GDM1 (cell line): ENCODE data around the gene PRRC2C.
"Not testable (repeated sequence)": the region's sequence is repeated elsewhere in the genome, so short reads cannot be mapped to it uniquely, and the experiment has no call there.

Source experiments
- DNase-seq: peaks from one replicate; lab custom pipeline; 2025; lab: John Stamatoyannopoulos, UW

PRRC2C gene

DNA sequence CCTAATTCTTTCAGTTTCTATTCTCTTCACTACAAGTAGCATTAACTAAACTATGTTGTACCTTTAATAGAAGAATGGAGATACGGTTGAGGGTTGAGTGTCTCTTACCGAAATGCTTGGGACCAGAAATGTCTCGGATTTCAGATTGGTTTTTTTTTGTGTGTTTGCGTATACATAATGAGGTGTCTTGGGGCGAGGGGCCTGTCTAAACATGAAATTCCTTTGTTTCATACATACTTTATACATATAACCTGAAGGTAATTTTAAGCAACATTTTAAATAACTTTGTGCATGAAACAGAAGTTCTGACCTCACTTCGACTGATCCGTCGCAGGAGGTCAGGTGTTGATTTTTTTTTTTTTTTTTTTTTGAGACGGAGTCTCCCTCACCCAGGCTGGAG is 100.4 kb downstream of the PRRC2C start:
- no peak for DNase-seq

DNA sequence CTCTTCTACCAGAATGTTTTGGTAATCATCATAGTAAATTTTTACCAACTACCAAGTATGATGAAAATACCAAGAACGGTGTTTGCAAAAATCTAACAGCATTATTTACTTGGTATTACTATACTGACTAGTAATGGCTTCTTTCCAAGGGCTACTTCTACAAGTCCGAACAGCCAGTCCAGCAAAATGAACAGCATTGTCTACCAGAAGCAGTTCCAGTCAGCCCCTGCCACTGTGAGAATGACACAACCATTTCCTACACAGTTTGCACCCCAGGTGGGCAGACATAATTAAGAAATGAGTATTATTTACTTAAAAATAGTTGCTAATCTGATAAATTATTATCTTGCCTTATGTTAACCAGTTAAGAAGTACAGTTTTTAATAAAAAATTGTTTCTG is 102.9 kb downstream of the PRRC2C start:
- no peak for DNase-seq

DNA sequence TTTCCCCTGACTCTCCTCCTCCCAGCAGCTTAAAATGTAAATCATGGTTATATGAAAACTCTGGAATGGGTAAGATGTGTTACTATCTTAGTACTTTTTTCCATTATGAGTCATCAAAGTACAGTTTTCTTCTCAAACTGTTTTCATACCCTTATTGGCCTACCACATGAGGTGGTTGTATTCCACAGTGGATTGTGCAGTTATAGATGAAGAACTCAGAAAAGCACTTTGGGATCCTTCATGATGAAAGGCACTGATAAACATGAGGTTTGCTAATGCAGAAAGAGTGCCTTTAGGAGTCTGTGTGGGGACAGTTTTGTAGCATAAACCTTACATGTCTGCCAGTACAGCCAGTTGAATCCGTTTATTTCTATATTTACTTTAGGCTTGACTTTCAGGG is 104.7 kb downstream of the PRRC2C start:
- no peak for DNase-seq

DNA sequence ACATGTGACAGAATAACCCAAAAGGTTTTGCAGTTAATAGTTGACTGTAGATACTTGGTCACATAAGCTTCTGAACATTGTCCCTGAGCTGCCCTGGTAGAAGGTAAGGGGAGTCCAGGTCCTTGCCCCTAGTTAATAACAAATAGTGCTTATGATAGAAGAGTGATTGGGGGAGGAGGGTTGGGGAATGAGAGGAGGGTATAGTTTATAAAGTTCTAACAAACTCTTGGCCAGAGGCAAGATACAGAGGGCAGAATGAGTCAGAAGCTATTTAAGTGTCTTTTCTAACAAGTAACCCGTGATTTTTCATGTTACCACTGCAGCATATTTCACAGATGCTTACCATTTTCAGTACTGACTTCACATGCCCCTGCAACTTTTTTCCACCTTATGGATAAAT is 110.0 kb downstream of the PRRC2C start:
- DNase-seq = no peak

DNA sequence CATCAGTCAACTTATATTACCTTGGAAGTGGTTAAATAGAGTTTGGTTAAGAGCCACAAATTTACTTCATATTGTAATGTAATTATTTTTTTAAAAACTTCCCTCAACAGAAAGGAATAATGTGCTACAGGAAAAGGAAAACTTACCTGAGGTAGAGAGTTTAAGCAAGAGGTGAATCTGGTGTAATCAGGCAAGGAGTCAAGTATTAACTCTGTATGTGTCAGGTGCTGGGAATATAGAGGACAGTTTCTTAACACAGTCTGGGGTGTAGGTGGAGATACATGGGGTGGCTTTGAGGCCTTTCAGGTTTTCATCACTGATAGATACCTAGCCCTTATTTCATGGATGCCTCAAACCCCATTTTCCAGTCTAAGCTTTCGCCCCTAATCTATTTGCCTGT is 110.8 kb downstream of the PRRC2C start:
- DNase-seq = no peak

- no peak for DNase-seq
Observed at GRCh38 chr1:171596705-171597104, 111.4 kb downstream of the PRRC2C start.

DNA sequence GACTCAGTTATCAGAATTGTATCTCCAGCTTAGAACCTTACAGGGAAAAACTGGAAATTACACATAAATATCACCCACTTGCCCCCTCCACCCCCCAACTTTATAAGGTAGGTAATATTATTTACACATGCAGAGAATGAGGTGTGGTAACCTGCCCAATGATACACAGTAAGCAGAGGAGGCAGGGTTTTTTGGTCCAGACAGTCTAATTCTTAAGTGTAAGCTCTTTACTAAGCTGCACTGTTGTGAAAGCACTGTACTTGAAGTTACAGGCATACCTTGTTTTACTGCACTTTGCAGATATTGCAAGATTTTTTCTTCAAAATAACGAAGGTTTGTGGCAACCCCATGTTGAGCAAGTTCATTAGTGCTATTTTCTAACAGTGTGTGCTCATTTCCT is 111.9 kb downstream of the PRRC2C start:
- DNase-seq = no peak

DNA sequence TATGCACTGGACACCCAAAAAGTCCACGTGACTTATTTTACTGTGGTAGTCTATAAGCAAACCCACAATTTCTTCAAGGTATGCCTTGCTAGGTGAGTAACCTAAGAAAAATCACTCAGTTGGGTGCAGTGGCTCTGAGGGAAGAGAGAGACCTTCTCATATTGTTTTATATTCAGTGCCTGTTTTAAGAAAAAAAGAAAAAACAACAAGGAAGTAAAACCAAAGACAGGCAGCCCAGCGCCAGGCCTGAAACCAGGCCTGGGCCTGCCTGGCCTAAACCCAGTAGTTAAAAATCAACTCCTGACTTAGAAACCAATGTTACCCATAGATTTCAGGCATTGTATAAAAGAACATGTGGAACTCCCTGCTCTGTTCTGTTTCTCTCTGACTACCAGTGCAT is 115.0 kb downstream of the PRRC2C start:
- not testable (repeated sequence) for DNase-seq

GRCh38 chr1:171600862-171601261 is 115.5 kb downstream of the PRRC2C start:
- DNase-seq = no peak

- not testable (repeated sequence) for DNase-seq
Observed at GRCh38 chr1:171603042-171603441, 117.7 kb downstream of the PRRC2C start.

- no peak for DNase-seq
Observed at GRCh38 chr1:171606402-171606941, 121.1 kb downstream of the PRRC2C start.

DNA sequence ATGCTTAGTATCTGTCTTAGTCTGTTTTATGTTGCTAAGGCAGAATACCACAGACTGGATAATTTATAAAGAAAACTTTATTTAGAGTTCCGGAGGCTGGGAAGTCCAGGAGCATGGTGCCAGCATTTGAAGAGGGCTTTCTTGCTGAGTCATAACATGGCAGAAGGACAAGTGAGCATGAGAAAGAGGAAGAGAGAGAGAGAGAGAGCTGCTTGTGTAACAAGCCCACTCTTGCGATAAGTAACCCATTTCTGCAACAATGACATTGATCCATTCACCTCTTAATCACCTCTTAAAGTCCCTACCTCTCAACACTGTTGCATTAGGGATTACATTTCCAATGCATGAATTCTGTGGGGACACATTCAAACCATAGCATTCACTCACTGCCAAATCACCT is 125.1 kb downstream of the PRRC2C start:
- DNase-seq = no peak

GRCh38 chr1:171611306-171611705 is 126.0 kb downstream of the PRRC2C start:
- no peak for DNase-seq

- DNase-seq = no peak
Observed at GRCh38 chr1:171613282-171613681, 128.0 kb downstream of the PRRC2C start.

DNA sequence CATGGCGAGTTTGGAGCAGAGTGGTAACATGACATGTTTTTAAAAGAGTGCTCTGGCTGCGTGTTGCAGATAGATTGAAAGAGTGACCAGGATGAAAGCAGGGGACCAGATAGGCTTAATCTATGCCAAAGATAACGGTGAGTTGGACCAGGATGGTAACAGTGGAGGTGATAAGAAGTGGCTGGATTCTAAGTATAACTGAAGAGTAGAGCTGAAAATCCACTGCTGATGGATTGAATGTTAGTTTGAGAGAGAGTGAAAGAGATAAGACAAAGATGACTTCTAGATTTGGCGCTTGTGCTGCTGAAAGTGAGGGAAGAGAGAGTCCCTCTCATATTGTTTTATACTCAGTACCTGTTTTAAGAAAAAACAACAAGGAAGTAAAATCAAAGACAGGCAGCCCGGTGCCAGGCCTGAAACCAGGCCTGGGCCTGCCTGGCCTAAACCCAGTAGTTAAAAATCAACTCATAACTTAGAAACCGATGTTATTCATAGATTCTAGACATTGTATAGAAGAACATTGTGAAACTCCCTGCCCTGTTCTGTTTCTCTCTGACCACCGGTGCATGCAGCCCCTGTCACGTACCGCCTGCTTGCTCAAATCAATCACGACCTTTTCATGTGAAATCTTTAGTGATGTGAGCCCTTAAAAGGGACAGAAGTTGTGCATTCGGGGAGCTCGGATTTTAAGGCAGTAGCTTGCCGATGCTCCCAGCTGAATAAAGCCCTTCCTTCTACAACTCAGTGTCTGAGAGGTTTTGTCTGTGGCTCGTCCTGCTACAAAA is 130.0 kb downstream of the PRRC2C start:
- DNase-seq = not testable (repeated sequence)

DNA sequence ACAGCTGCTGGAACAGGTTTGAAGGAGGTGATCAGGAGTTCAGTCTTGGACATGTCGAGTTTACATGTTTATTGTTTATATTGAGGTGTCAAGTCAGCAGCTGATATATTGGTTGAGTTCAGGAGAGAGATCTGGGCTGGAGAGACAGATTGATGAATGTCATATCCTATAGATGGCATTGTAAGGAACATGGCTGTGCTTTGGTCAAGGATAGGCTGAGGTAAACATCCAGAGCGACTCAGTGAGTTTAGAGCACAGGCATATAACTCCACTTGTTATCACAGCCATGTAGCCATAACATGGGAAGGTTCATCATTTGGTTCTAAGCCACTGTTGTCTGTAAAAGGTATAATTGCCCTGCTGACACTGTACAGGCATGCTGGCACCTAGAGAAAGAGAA is 131.3 kb downstream of the PRRC2C start:
- DNase-seq = no peak

DNA sequence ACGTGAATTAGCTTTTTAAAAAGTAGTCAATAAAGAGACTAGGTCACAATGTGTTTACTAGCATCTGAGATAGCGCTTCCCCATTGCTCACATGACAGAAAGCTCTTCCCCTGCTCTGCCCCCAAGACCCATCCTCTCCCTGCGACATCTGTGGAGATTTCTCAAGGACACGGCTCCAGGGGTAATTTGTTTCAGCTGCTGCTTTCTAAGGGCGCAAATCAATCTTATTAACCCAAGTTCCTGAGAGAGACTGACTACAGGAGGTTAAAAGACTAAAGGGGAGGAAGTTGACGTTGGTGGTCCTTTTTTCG is 136.8 kb downstream of the PRRC2C start, which contains the start of gene MYOCOS:
MYOCOS (plus strand) TSS at position 92 of the 311 bp plus-strand sequence. CDS start 1,641 bp downstream, outside the sequence.
- no peak for DNase-seq

DNA sequence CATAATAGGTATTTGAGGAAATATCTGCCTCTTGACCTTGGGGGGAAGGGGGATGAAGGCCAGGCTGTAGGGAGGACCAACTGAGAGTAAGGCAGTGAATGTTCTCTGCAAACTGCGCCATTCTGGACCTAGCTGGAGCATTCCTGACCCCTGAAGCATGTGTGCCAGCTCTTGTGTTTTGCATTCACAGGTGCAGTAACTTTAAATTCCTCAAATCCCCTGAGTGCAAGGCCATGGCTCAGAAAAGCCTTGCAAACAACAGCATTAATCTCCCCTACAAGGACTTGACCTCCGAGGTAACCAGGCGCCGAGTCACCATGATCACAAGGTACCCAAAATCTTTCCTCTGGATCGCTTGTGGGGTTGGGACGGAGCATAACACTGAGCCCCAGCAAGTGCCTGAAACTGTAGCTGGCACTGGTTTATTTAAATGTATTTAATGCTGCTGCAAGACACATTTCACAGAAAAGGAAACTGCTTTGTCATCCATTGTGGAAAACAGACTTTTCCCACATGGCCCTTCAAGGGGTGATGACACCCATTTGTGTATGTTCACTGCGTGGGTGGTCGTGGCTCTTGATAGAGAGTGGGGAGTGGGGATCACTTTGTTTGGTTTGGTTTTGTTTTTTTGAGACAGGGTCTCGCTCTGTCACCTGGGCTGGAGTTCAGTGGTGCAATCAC is 138.5 kb downstream of the PRRC2C start:
- no peak for DNase-seq

DNA sequence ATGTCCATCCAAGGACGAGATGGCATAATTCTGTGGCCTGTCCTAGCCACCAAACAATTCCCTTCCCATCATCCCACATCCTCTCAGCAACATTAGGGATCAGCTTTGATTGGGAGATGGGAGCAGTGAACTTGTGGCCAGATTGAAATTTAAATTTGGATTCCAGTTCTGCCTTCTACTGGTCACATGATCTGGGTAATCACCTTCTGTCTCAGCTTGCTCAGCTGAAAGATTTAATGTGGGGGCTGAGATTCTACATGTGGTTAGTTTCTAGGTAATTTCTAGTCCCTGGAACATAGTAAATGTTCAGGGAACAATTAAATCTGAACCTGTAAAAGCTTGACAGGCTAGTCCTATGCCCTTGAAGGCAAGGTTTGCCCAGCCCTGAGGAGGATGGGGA is 139.9 kb downstream of the PRRC2C start:
- DNase-seq = no peak

DNA sequence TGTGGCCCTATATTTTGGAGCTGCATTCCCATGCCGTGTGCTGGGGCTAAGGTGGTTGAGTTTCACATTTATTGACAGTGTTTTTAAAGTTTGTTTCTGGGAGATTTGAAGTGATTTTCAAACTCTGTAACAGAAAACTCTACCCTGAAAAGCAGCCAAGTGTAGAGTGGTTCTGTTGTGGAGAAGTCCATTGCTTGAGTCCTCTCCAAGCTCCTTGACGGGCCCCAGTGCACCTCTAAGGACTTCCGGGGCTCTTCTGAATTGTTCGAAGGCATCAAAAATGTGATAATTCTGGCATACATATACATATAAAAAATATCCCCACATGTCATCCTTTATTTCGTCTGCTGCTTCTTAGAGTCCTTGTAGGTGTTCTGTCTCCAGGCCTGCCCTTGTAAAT is 141.7 kb downstream of the PRRC2C start:
- DNase-seq = no peak

DNA sequence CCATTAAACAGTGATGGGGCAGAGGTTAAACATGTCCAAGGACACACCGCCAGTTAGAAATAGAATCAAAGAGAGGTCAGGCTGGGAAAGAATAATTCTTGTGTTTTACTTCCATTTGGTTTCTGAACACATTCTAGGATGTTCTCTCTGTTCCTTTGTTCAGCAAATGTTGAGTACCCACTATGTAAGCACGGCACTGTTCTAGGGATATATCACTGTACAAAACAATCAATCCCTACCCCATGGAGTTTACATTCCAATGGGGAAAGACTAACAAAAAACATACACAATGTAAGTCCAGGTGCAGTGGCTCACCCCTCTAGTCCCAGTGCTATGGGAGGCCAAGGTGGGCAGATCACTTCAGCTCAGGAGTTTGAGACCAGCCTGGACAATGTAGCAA is 142.9 kb downstream of the PRRC2C start:
- no peak for DNase-seq

GRCh38 chr1:171635661-171636060 is 150.3 kb downstream of the PRRC2C start:
- no peak for DNase-seq

- no peak for DNase-seq
Observed at GRCh38 chr1:171636141-171636540, 150.8 kb downstream of the PRRC2C start.
